Ovary (tissue), 3 donors: Measurements from ENCODE around the gene CRLF1.

Experiments used
- CTCF ChIP-seq, 3 donors: fragments of 450-650 bp in 2 of 3; fragments of 200-600 bp in 1 of 3; IDR thresholded peaks; one replicate each; pipeline versions ENCODE4 v1.5.1 to v1.8.0; 2016 to 2022; ENCODE audit warnings: antibody characterized with exemption in 3 of 3, mild to moderate bottlenecking in 1 of 3
- EP300 ChIP-seq: sonication (generic); formaldehyde crosslinking; IDR thresholded peaks from one replicate; pipeline ENCODE4 v1.6.1; 2017; ENCODE audit warnings: antibody characterized with exemption
- POLR2A ChIP-seq: fragments of 450-650 bp; IDR thresholded peaks from one replicate; pipeline ENCODE4 v1.6.1; 2017; ENCODE audit warnings: antibody characterized with exemption, mild to moderate bottlenecking, moderate library complexity
- donor health status: DM: no; HTN: no; CAD: no.

- no peak for TF ChIP-seq POLR2A
- no peak for TF ChIP-seq CTCF (IDR thresholded peaks at IDR 0.05)
- no peak for TF ChIP-seq EP300
These were observed 38.2 kb downstream of the CRLF1 start for GRCh38 chr19:18568367-18568766.
